GM20000 (cell line): ENCODE data around the gene SNRPA1.

Source experiments
- DNase-seq: peaks from one replicate; pipeline ENCODE4 v3.0.0; 2012; ENCODE audit warnings: low spot score
- CTCF ChIP-seq: IDR thresholded peaks from 2 replicates; pipeline ENCODE4 v1.5.1; 2012; ENCODE audit warnings: mild to moderate bottlenecking, control low read depth; ENCODE audit errors: extremely low read depth, missing control alignments

Gene SNRPA1

GRCh38 chr15:101318147-101318819 is 23.2 kb upstream of the SNRPA1 start:
- TF ChIP-seq CTCF = no peak
- DNase-seq = no peak

- DNase-seq = no peak
- TF ChIP-seq CTCF = no peak
These were observed 22.4 kb upstream of the SNRPA1 start for GRCh38 chr15:101317336-101317872.

- no peak for DNase-seq
- no peak for TF ChIP-seq CTCF
These were observed 21.5 kb upstream of the SNRPA1 start for GRCh38 chr15:101316529-101316928.

GRCh38 chr15:101315736-101316135 is 20.7 kb upstream of the SNRPA1 start:
- no peak for DNase-seq
- no peak for TF ChIP-seq CTCF

- DNase-seq = no peak
- no peak for TF ChIP-seq CTCF
These were observed 19.5 kb upstream of the SNRPA1 start for GRCh38 chr15:101314336-101315125.

- no peak for TF ChIP-seq CTCF
- no peak for DNase-seq
These were observed 18.2 kb upstream of the SNRPA1 start for GRCh38 chr15:101313041-101313761.
